ENCODE data around the gene QPRT.
"Not testable (repeated sequence)": the region's sequence is repeated elsewhere in the genome, so short reads cannot be mapped to it uniquely, and the experiment has no call there.

QPRT gene

DNA sequence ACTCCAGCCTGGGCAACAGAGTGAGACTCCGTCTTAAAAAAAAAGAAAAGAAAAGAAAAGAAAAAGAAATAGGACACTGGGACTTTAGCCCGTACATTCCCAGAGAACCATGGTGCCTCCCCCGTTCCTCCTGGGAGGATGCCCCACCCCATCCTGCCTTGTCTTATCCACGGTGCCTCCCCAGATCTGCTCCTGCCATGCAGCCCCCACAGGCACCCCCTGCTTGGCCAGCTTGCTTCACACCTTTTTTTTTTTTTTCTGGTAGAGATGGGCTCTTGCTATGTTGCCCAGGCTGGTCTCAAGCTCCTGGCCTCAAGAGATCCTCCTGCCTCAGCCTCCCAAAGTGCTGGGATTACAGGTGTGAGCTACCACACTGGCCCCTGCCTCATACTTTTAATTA is 67.5 kb downstream of the QPRT start:
- not testable (repeated sequence) for DNase-seq (ENCODE audit: low spot score)

Measured in HuH-7 (cell line).